B cell (primary cell): ENCODE data around the gene KATNAL1. TPM values are rescaled to one million over a fixed set of nuclear protein-coding genes. Genes with fewer than 3 reads are reported as not detected.

ENCODE experiments used
- ATAC-seq: fragments of 200-7000 bp; cut with Tn5 transposase; one replicate; pipeline ENCODE4 v1.10.0; 2021; ENCODE audit warnings: low read depth, mild to moderate bottlenecking, moderate number of reproducible peaks, moderate library complexity
- CTCF ChIA-PET: fragments of 350-600 bp; sonication (Branson Sonifier 250); formaldehyde crosslinking; loops from one replicate; lab custom pipeline; 2021; ENCODE audit warnings: antibody characterized with exemption, inconsistent platforms; lab: Charles Lee
- POLR2A ChIA-PET: fragments of 350-600 bp; sonication (Branson Sonifier 250); formaldehyde crosslinking; loops from one replicate; lab custom pipeline; 2021; ENCODE audit warnings: antibody characterized with exemption; lab: Charles Lee
- DNase-seq: peaks from one replicate; pipeline ENCODE4 v3.0.0; 2013
- H2AFZ ChIP-seq: 2 replicates; pipeline ENCODE4 v1.6.1; 2012; ENCODE audit warnings: mild to moderate bottlenecking, low read depth, low read length; ENCODE audit not compliant: insufficient read depth, poor library complexity, severe bottlenecking
- H3K27ac ChIP-seq, 2 donors: 1 replicate in 1 of 2; 2 replicates in 1 of 2; pipeline ENCODE4 v1.5.1; 2012 to 2013; ENCODE audit warnings: low read length in 2 of 2, mild to moderate bottlenecking in 2 of 2, moderate library complexity in 1 of 2
- H3K27me3 ChIP-seq, 4 experiments: fragments of 200-600 bp in 1 of 4; sonication (generic) in 1 of 4; replicated peaks in 1 of 4; 1 replicate in 2 of 4; 2 replicates in 2 of 4; pipeline versions ENCODE4 v1.6.1 to v1.7.0; 2013 to 2016; ENCODE audit warnings: low read length in 3 of 4, mild to moderate bottlenecking in 2 of 4, mixed read lengths in 1 of 4, moderate library complexity in 1 of 4; ENCODE audit not compliant: insufficient read depth in 4 of 4, control insufficient read depth in 3 of 4; ENCODE audit errors: control extremely low read depth in 1 of 4
- H3K36me3 ChIP-seq, 2 experiments: replicated peaks in 1 of 2; 1 replicate in 1 of 2; 2 replicates in 1 of 2; pipeline versions ENCODE4 v1.6.1 to v1.7.1; 2013; ENCODE audit warnings: low read length in 1 of 2; ENCODE audit not compliant: insufficient read depth in 2 of 2, control insufficient read depth in 1 of 2; ENCODE audit errors: control extremely low read depth in 1 of 2, extremely low read depth in 1 of 2
- H3K4me1 ChIP-seq, 2 donors: fragments of 200-600 bp in 1 of 2; sonication (generic) in 1 of 2; 1 replicate in 1 of 2; 2 replicates in 1 of 2; pipeline versions ENCODE4 v1.5.1 to v1.6.1; 2013 to 2017; ENCODE audit warnings: low read length in 2 of 2; ENCODE audit not compliant: control insufficient read depth in 2 of 2, insufficient read depth in 2 of 2
- H3K4me2 ChIP-seq: replicated peaks from 2 replicates; pipeline ENCODE3; 2012; ENCODE audit warnings: mild to moderate bottlenecking, low read depth, low read length; ENCODE audit not compliant: poor library complexity, severe bottlenecking
- H3K4me3 ChIP-seq, 5 experiments: fragments of 200-600 bp in 1 of 5; sonication (generic) in 1 of 5; 1 replicate in 3 of 5; 2 replicates in 2 of 5; pipeline versions ENCODE4 v1.5.1 to v1.7.0; 2011 to 2016; ENCODE audit warnings: low read length in 4 of 5, mild to moderate bottlenecking in 4 of 5, low read depth in 2 of 5, control low read depth in 1 of 5, moderate library complexity in 1 of 5; ENCODE audit not compliant: insufficient read depth in 1 of 5; ENCODE audit errors: control extremely low read depth in 1 of 5, extremely low read depth in 1 of 5
- H3K79me2 ChIP-seq: fragments of 200-600 bp; sonication (generic); one replicate; pipeline ENCODE4 v1.6.0; 2016; ENCODE audit warnings: low read length; ENCODE audit not compliant: control insufficient read depth, insufficient read depth
- H3K9ac ChIP-seq: fragments of 200-600 bp; sonication (generic); 2 replicates; pipeline ENCODE4 v1.6.1; 2017; ENCODE audit warnings: mild to moderate bottlenecking, low read length, moderate library complexity
- H3K9me3 ChIP-seq, 3 donors: one replicate each; pipeline versions ENCODE4 v1.6.1 to v1.7.1; 2013; ENCODE audit warnings: low read length in 2 of 3; ENCODE audit not compliant: control insufficient read depth in 2 of 3, insufficient read depth in 1 of 3; ENCODE audit errors: control extremely low read depth in 1 of 3
- H4K20me1 ChIP-seq: 2 replicates; pipeline ENCODE4 v1.6.0; 2012; ENCODE audit warnings: mild to moderate bottlenecking, low read length; ENCODE audit not compliant: insufficient read depth, control insufficient read depth, poor library complexity, severe bottlenecking
- H3K27ac Mint-ChIP-seq: one replicate; pipeline ENCODE4 v1.8.0; 2021; ENCODE audit warnings: mixed read lengths
- H3K27me3 Mint-ChIP-seq: one replicate; pipeline ENCODE4 v1.8.0; 2021; ENCODE audit warnings: mixed read lengths
- H3K4me1 Mint-ChIP-seq: one replicate; pipeline ENCODE4 v1.8.0; 2021; ENCODE audit warnings: mixed read lengths
- H3K4me3 Mint-ChIP-seq: one replicate; pipeline ENCODE4 v1.8.0; 2021; ENCODE audit warnings: mixed read lengths
- H3K9me3 Mint-ChIP-seq: one replicate; pipeline ENCODE4 v1.8.0; 2022; ENCODE audit warnings: mixed read lengths; ENCODE audit not compliant: insufficient read depth
- EZH2 ChIP-seq: IDR thresholded peaks from 2 replicates; pipeline ENCODE4 v1.6.1; 2012; ENCODE audit warnings: borderline replicate concordance, low read depth, mild to moderate bottlenecking, moderate library complexity, low read length; ENCODE audit not compliant: insufficient read depth, poor library complexity, severe bottlenecking
- WGBS: methylation state at CpG from one replicate; pipeline ENCODE4 v1.1.5; 2013; ENCODE audit warnings: missing lambda C conversion rate; ENCODE audit not compliant: insufficient coverage; 5-methylcytosine and 5-hydroxymethylcytosine counted together
- intact Hi-C: fragments of 100-400 bp; cut with micrococcal nuclease; formaldehyde crosslinking; loops from one replicate; pipeline ENCODE4 v1.10.0; 2022
- polyA plus RNA-seq: library from polyadenylated mRNA; depleted of rRNA; stranded (reverse); fragments of >200 nt; gene quantifications from 2 replicates; pipeline ENCODE4 v1.2.3, GENCODE V29; 2012
- total RNA-seq, 2 donors: library from RNA; stranded (reverse); fragments of 120-200 nt in 1 of 2; gene quantifications; 1 replicate in 1 of 2; 2 replicates in 1 of 2; pipeline versions ENCODE4 v1.2.3 to v1.2.4, GENCODE V29; 2013 to 2022
- TF ChIP-seq, protein P1 (sequence below): fragments of 200-600 bp; IDR thresholded peaks from one replicate; pipeline ENCODE4 v1.8.0; 2022; ENCODE audit warnings: antibody characterized with exemption, mild to moderate bottlenecking

The KATNAL1 gene
- total and polyA plus RNA-seq, 2 donors (not counting 1 experiment from before 2014, with no cell fraction given): 2.7 to 21.9 TPM

DNA sequence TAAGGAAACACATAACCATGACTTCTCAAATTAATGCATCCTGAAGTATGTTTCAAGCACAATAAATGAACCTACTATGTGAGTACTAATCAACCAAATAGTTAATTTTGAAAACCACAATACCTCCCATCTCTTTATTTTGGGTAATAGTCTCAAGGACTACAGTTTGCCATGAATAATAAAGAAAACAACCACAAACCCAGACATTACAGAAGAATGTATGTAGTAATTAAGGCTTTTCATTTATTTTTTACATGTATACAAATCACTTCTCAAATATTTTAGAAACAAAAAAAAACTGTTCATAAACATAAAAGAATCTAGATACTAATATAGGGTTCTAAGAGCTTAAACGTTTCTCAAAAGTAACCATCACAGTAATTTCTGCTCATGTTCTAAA, 6.8 kb downstream of the KATNAL1 start:
- POLR2A ChIA-PET: no interaction called here
- Histone ChIP-seq H3K27ac (no peak overlapping the region), H4K20me1 (peaks cover 5% of the 10 kb centered on the region), H2AFZ (no peak overlapping the region), H3K36me3 (no peaks in the 10 kb centered on the region), H3K9me3 (peaks cover 0 to 4% (median 2%) of the 10 kb centered on the region in 3 donors), H3K79me2 (peaks cover 77% of the 10 kb centered on the region), H3K4me3 (no peak overlapping the region), H3K9ac (no peak overlapping the region), H3K4me1 (peaks cover 13 to 19% of the 10 kb centered on the region in 2 donors), H3K27me3 (no peaks in the 10 kb centered on the region), H3K4me2 (no peak overlapping the region)
- WGBS: no CpG with 5 or more reads among the region's 1 CpG
- Mint-ChIP-seq H3K4me3 (no peak overlapping the region), H3K4me1 (peaks cover 32% of the 10 kb centered on the region), H3K27me3 (no peaks in the 10 kb centered on the region), H3K27ac (no peak overlapping the region), H3K9me3 (no peaks in the 10 kb centered on the region)
- TF ChIP-seq, protein P1, sequence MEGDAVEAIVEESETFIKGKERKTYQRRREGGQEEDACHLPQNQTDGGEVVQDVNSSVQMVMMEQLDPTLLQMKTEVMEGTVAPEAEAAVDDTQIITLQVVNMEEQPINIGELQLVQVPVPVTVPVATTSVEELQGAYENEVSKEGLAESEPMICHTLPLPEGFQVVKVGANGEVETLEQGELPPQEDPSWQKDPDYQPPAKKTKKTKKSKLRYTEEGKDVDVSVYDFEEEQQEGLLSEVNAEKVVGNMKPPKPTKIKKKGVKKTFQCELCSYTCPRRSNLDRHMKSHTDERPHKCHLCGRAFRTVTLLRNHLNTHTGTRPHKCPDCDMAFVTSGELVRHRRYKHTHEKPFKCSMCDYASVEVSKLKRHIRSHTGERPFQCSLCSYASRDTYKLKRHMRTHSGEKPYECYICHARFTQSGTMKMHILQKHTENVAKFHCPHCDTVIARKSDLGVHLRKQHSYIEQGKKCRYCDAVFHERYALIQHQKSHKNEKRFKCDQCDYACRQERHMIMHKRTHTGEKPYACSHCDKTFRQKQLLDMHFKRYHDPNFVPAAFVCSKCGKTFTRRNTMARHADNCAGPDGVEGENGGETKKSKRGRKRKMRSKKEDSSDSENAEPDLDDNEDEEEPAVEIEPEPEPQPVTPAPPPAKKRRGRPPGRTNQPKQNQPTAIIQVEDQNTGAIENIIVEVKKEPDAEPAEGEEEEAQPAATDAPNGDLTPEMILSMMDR: no peak
- TF ChIP-seq EZH2: no peak
- ATAC-seq: no peak
- intact Hi-C loops: loop anchor here (2.0 kb wide), 1 partner anchor 14 kb away; no protein-coding TSS in a partner anchor
- CTCF ChIA-PET: no interaction called here
- DNase-seq: no peak

DNA sequence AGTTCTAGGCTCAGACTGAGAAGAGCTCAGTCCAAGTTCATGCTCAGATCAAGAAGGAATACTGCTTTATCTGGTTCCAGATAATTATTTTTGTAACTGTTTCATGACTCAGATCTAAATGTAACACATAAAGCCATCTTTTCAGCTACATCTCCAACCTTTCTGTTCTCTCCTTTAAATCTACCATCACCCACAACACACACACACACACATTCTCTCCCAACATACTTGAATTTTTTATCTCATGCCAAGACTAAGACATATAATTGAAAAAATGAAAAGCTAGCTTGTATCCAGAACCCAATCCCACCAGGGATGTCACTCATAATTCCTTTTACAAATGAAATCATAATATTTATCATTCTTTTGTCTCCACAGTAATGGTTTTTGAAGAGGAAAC, 7.6 kb downstream of the KATNAL1 start:
- Histone ChIP-seq H3K4me2 (no peak overlapping the region), H2AFZ (no peak overlapping the region), H3K9me3 (peaks cover 0 to 4% (median 2%) of the 10 kb centered on the region in 3 donors), H3K36me3 (no peaks in the 10 kb centered on the region), H3K9ac (no peak overlapping the region), H3K27ac (no peak overlapping the region), H4K20me1 (peaks cover 5% of the 10 kb centered on the region), H3K27me3 (no peaks in the 10 kb centered on the region), H3K4me1 (peaks cover 13 to 15% of the 10 kb centered on the region in 2 donors), H3K4me3 (no peak overlapping the region), H3K79me2 (peaks cover 78% of the 10 kb centered on the region)
- H3K27me3 Mint-ChIP-seq: no peaks in the 10 kb centered on the region
- CTCF ChIA-PET: no interaction called here
- intact Hi-C loops: loop anchor here (2.0 kb wide), 1 partner anchor 15 kb away; no protein-coding TSS in a partner anchor
- no peak overlapping the region for H3K27ac Mint-ChIP-seq
- H3K4me1 Mint-ChIP-seq: peaks cover 24% of the 10 kb centered on the region
- no peaks in the 10 kb centered on the region for H3K9me3 Mint-ChIP-seq
- DNase-seq: no peak
- no peak for TF ChIP-seq EZH2
- no peak for ATAC-seq
- POLR2A ChIA-PET: no interaction called here
- no peak overlapping the region for H3K4me3 Mint-ChIP-seq
